Measurements from ENCODE around the gene PHC2.
"Not testable (repeated sequence)": the region's sequence is repeated elsewhere in the genome, so short reads cannot be mapped to it uniquely, and the experiment has no call there.

Gene PHC2

GRCh38 chr1:33314416-33314815, 116.5 kb downstream of the PHC2 start:
- DNase-seq (ENCODE audit: low read depth, low spot score): no peak

GRCh38 chr1:33312413-33312749, 118.5 kb downstream of the PHC2 start:
- no peak for DNase-seq (ENCODE audit: low read depth, low spot score)

- DNase-seq (ENCODE audit: low read depth, low spot score): no peak
These were observed 119.0 kb downstream of the PHC2 start for GRCh38 chr1:33311706-33312412.

GRCh38 chr1:33310702-33311101, 120.2 kb downstream of the PHC2 start:
- no peak for DNase-seq (ENCODE audit: low read depth, low spot score)

GRCh38 chr1:33309351-33309750, 121.5 kb downstream of the PHC2 start:
- not testable (repeated sequence) for DNase-seq (ENCODE audit: low read depth, low spot score)

GRCh38 chr1:33307494-33307864, 123.4 kb downstream of the PHC2 start:
- no peak for DNase-seq (ENCODE audit: low read depth, low spot score)

- DNase-seq (ENCODE audit: low read depth, low spot score): peak; percentile 37
These were observed 124.0 kb downstream of the PHC2 start for GRCh38 chr1:33306653-33307493.

GRCh38 chr1:33305816-33306652, 124.9 kb downstream of the PHC2 start:
- no peak for DNase-seq (ENCODE audit: low read depth, low spot score)

- no peak for DNase-seq (ENCODE audit: low read depth, low spot score)
These were observed 125.9 kb downstream of the PHC2 start for GRCh38 chr1:33305016-33305415.

- no peak for DNase-seq (ENCODE audit: low read depth, low spot score)
These were observed 128.6 kb downstream of the PHC2 start for GRCh38 chr1:33302325-33302724.

GRCh38 chr1:33301273-33301984, 129.5 kb downstream of the PHC2 start:
- DNase-seq (ENCODE audit: low read depth, low spot score): no peak

GRCh38 chr1:33300673-33301072, 130.2 kb downstream of the PHC2 start:
- DNase-seq (ENCODE audit: low read depth, low spot score): peak; percentile 86

- no peak for DNase-seq (ENCODE audit: low read depth, low spot score)
These were observed 131.3 kb downstream of the PHC2 start for GRCh38 chr1:33299461-33300155.

- peak; percentile 75 for DNase-seq (ENCODE audit: low read depth, low spot score)
These were observed 132.1 kb downstream of the PHC2 start for GRCh38 chr1:33298623-33299277.

- DNase-seq (ENCODE audit: low read depth, low spot score): no peak
These were observed 132.8 kb downstream of the PHC2 start for GRCh38 chr1:33297911-33298622.

- DNase-seq (ENCODE audit: low read depth, low spot score): no peak
These were observed 134.1 kb downstream of the PHC2 start for GRCh38 chr1:33296824-33297223.

GRCh38 chr1:33296082-33296458, 134.8 kb downstream of the PHC2 start:
- no peak for DNase-seq (ENCODE audit: low read depth, low spot score)

- peak; percentile 92 for DNase-seq (ENCODE audit: low read depth, low spot score)
These were observed 135.3 kb downstream of the PHC2 start for GRCh38 chr1:33295450-33296081.

GRCh38 chr1:33295023-33295422, 135.9 kb downstream of the PHC2 start:
- no peak for DNase-seq (ENCODE audit: low read depth, low spot score)

All from astrocyte of the hippocampus (primary cell).